Ectodermal cell (in vitro differentiated cells): ENCODE data around the gene MAPRE2.

Source experiments
- H3K27ac ChIP-seq: 2 replicates; pipeline ENCODE4 v1.7.0; 2013; ENCODE audit warnings: mild to moderate bottlenecking, low read depth, low read length; ENCODE audit not compliant: insufficient read depth, poor library complexity, severe bottlenecking
- H3K27me3 ChIP-seq: 2 replicates; pipeline ENCODE4 v1.7.0; 2013; ENCODE audit warnings: mild to moderate bottlenecking, low read length; ENCODE audit not compliant: insufficient read depth, control insufficient read depth, poor library complexity, severe bottlenecking
- H3K36me3 ChIP-seq: one replicate; pipeline ENCODE4 v1.7.0; 2013; ENCODE audit warnings: low read length; ENCODE audit not compliant: control insufficient read depth, insufficient read depth
- H3K4me1 ChIP-seq: one replicate; pipeline ENCODE4 v1.7.0; 2013; ENCODE audit warnings: low read length; ENCODE audit not compliant: control insufficient read depth, insufficient read depth
- H3K4me3 ChIP-seq: 2 replicates; pipeline ENCODE4 v1.7.0; 2013; ENCODE audit warnings: low read depth, low read length, control low read depth; ENCODE audit not compliant: insufficient read depth
- H3K9me3 ChIP-seq: 2 replicates; pipeline ENCODE4 v1.7.0; 2013; ENCODE audit warnings: mild to moderate bottlenecking, low read length, moderate library complexity; ENCODE audit not compliant: control insufficient read depth
- WGBS, 2 experiments: methylation state at CpG; one replicate each; pipeline ENCODE4 v1.1.7; 2013; ENCODE audit warnings: missing lambda C conversion rate in 2 of 2; 5-methylcytosine and 5-hydroxymethylcytosine counted together

The MAPRE2 gene

DNA sequence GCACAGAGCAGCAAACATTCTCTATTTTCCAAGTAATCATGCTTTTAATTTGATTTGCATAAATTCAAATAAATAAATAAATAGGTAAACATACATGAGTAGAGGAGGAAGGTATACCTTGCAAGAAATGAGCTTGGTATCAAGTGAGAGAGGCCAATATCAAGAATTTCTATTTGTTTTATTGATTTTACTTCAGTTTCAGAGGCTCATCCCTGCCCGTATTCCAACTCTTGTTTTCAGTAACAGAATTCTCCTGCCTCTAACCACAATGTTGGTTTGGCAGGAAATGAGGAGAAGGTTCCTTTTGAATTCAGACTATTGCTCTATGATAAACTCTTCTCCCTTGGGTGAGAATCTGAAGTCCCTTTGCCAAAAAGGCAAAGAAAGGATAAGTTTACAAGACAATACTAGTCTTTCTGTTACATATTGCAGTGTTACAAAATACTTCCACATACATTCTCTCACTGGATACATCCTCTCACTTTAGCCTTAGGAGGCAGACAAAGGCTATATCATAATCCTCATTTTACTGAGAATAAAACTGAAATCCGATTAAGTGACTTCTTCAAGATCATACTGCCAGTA, 131.3 kb downstream of the MAPRE2 start:
- Histone ChIP-seq H3K9me3 (no peaks in the 10 kb centered on the region), H3K27ac (no peak overlapping the region), H3K4me1 (no peaks in the 10 kb centered on the region), H3K4me3 (no peak overlapping the region), H3K36me3 (no peaks in the 10 kb centered on the region), H3K27me3 (no peaks in the 10 kb centered on the region)
- 90 to 95% methylated on average over 2 of the region's 2 CpGs for WGBS, 2 experiments

DNA sequence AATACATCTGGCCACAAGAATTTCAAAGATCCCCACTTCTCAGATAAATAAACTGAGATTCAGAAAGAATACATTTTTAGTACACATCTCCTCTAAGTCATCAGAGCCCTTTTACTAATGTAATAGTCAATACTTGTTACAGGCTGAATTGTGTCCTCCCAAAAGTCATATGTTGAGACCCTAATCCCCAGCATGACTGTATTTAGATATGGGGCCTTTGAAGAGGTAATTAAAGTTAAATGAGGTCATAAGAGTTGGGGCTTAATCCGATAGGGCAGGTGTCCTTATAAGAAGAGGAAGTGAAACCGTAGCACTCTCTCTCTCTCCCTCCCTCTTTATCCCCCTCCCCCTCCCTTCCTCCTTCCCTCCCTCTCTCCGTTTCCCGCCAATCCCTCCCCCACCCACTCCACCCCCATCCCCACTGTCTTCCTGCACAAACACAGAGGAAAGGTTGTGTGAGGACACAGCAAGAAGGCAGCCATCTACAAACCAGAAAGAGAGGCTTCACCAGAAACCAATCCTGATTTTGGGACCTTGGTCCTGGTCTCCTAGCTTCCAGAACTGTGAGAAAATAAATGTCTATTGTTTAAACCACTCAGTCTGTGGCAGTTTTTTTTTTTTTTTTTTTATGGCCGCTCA, 133.0 kb downstream of the MAPRE2 start:
- no peaks in the 10 kb centered on the region for H3K27me3 ChIP-seq

DNA sequence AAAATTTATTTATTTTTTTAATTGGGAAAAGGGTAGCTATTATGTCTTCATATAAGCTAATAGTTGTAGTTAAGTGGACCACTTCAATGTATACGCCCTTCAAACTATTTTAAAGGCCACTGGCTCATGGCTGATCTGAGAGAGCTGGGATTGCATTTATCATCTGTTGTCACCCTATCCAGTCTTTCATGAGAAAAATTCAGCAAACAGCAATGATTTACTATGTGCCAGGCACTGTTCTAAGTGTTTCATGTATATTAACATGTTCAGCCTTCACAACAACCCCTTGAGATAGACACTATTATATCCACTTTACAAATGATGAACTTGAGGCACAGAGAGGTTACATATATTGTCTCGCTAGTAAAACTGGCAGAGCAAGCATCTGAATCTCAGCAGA, 133.5 kb downstream of the MAPRE2 start:
- Histone ChIP-seq H3K27me3 (no peaks in the 10 kb centered on the region), H3K36me3 (no peaks in the 10 kb centered on the region), H3K9me3 (no peaks in the 10 kb centered on the region), H3K4me3 (no peak overlapping the region), H3K27ac (no peak overlapping the region), H3K4me1 (no peaks in the 10 kb centered on the region)
- 90 to 100% methylated on average over 2 of the region's 2 CpGs for WGBS, 2 experiments

More for the DNA sequence above, 133.0 kb downstream of the MAPRE2 start:
- H3K9me3 ChIP-seq = no peaks in the 10 kb centered on the region
- H3K36me3 ChIP-seq = no peaks in the 10 kb centered on the region
- H3K4me3 ChIP-seq = no peak overlapping the region
- no peak overlapping the region for H3K27ac ChIP-seq
- H3K4me1 ChIP-seq = no peaks in the 10 kb centered on the region
- 74 to 100% methylated on average over 1 to 2 of the region's 5 CpGs for WGBS, 2 experiments

DNA sequence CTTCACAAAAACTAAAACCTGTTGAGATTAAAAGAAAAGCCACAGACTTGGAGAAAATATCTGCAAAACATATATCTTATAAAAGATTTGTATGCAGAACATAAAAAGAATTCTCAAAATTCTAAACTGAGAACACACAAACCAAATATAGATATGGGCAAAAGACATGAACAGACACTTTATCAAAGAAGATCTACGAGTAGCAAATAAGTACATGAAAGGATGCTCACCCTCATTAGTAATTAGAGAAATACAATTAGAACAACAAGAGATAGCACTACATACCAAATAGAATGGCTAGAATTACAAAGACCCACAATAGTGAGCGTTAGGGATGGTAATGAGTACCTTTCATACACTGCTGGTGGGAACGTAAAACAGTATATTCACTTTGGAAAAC, 135.7 kb downstream of the MAPRE2 start:
- H3K9me3 ChIP-seq = no peaks in the 10 kb centered on the region
- H3K27ac ChIP-seq = no peak overlapping the region
- H3K27me3 ChIP-seq = no peaks in the 10 kb centered on the region
- WGBS, 2 experiments = 97% methylated on average over 3 of the region's 3 CpGs; no CpG with 5 or more reads in 1 of the 2 experiments
- no peaks in the 10 kb centered on the region for H3K4me1 ChIP-seq
- no peak overlapping the region for H3K4me3 ChIP-seq
- H3K36me3 ChIP-seq = no peaks in the 10 kb centered on the region

DNA sequence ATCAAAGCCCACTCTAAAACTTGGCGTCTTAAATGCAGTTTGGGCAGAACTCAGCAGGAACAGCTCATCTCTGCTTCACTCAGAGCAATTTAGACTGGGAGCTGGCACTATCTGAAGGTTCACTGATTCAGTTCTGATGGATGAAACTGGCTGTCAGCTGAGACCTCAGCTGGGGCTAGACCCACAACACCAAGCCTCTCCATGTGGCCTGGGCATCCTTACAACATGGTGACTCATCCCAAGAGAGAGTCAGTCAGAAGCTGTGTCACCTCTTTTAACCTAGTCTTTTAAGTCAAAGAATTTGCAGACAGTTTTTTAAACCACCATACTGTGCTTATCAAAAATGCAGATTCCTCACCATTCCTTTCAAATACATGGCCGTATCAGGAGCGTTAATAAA, 137.0 kb downstream of the MAPRE2 start:
- H3K27me3 ChIP-seq = no peaks in the 10 kb centered on the region
- no peaks in the 10 kb centered on the region for H3K9me3 ChIP-seq
- 90 to 95% methylated on average over 3 of the region's 3 CpGs for WGBS, 2 experiments
- no peaks in the 10 kb centered on the region for H3K36me3 ChIP-seq
- no peak overlapping the region for H3K4me3 ChIP-seq
- no peak overlapping the region for H3K27ac ChIP-seq
- no peaks in the 10 kb centered on the region for H3K4me1 ChIP-seq

DNA sequence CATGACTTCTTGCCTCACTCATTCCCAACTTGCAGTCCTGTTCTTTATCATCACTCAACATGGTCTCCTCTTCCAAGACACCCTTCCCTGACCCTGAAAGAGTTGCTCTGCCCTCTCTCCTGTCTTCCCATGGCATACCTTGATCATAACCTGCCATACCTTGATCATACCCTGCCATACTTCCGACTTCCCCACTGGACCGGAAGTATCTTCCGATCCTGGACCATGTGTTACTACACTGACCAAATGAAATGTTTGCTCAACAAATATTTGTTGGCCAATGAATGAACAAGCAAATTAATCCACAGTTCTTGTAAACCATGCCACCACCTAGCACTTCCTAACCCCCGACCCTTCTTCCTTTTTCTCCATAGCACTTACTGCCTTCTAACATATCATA, 138.7 kb downstream of the MAPRE2 start:
- Histone ChIP-seq H3K27me3 (no peaks in the 10 kb centered on the region), H3K36me3 (no peaks in the 10 kb centered on the region), H3K27ac (no peak overlapping the region), H3K4me1 (no peaks in the 10 kb centered on the region), H3K9me3 (no peaks in the 10 kb centered on the region), H3K4me3 (no peak overlapping the region)
- 90 to 98% methylated on average over 4 of the region's 4 CpGs for WGBS, 2 experiments

DNA sequence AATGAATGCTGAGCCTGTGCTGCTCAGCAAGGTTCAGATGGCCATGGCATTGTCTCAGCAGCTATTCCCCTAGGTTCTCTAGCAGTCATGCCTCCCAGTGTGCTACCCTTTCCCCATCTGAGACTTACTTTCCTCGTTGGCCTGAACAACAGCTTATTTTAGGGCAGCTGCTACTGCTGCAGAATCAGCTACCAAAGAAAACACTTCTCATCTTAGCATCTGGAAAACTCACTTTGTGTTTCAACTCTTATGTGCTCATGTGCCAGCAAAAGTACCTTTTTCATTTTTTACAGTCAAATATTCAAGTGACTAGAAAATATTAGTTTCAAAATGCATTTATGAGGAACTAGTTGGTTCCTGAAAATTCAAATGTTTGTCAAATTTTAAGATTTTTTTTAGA, 139.2 kb downstream of the MAPRE2 start:
- Histone ChIP-seq H3K27me3 (no peaks in the 10 kb centered on the region), H3K9me3 (no peaks in the 10 kb centered on the region), H3K36me3 (no peaks in the 10 kb centered on the region), H3K4me3 (no peak overlapping the region), H3K4me1 (no peaks in the 10 kb centered on the region), H3K27ac (no peak overlapping the region)
- 73 to 75% methylated on average over 1 of the region's 1 CpG for WGBS, 2 experiments

DNA sequence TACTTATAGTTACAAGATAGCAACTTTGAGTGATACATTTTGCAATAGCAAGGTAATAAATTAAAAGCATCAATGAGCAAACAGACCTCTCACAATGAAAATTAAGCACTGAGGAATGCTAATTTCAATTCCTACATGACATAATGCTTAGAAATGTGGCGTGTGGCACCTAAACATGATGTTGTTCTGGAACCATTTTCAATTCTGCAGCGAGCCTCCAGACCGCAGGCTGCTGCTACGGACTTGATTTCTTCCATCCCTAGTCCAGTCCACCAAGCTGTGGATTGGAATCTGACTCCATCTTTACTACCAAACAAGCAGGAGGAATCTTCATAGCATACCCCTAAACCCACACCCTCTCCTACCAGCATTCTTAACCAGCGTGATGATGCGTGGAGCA, 140.9 kb downstream of the MAPRE2 start:
- 94 to 96% methylated on average over 6 of the region's 6 CpGs for WGBS, 2 experiments
- H3K36me3 ChIP-seq = no peaks in the 10 kb centered on the region
- H3K27ac ChIP-seq = no peak overlapping the region
- H3K4me3 ChIP-seq = no peak overlapping the region
- H3K9me3 ChIP-seq = no peaks in the 10 kb centered on the region
- no peaks in the 10 kb centered on the region for H3K4me1 ChIP-seq
- H3K27me3 ChIP-seq = no peaks in the 10 kb centered on the region

DNA sequence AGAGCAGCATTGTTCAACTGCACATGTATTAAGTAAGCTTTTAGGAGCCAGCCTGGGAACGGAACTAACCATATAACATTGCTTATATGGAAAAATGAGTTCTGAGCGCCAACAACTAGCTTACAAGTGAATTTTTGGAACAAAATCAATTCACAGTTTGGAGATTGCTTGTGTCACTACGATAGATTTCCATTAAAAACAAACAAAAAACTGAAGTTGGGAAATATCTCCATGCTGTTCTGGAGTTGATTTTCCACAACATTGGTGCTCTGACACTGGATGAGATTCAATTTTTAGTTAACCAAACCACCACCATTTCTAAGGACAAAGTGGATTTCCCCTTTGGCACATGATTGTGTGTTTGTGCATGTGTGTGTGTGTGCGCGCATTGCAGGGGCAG, 142.7 kb downstream of the MAPRE2 start:
- no peak overlapping the region for H3K27ac ChIP-seq
- H3K27me3 ChIP-seq = no peaks in the 10 kb centered on the region
- H3K4me1 ChIP-seq = no peaks in the 10 kb centered on the region
- WGBS, 2 experiments = 98 to 100% methylated on average over 3 to 5 of the region's 5 CpGs
- no peak overlapping the region for H3K4me3 ChIP-seq
- no peaks in the 10 kb centered on the region for H3K36me3 ChIP-seq
- H3K9me3 ChIP-seq = no peaks in the 10 kb centered on the region

DNA sequence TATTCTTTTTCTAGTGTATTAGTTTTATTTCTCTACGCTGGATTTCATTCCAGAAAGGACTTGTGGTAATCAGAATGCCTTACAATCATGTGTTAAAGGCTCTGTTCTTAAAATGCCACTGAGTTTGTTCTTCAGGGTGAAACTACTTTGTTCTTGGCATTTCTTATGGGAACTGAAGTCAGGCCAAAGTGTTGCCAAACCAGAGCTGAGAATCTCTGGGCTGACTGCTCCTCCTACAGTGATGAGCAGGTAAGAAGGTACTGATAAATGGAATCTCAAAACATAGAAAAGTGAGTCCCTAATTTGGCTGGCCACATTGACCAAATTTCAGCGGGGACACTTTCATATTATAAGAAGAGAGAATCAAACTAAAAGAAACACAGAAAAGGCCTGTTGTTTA, 144.6 kb downstream of the MAPRE2 start:
- no peaks in the 10 kb centered on the region for H3K4me1 ChIP-seq
- no peaks in the 10 kb centered on the region for H3K9me3 ChIP-seq
- H3K36me3 ChIP-seq = no peaks in the 10 kb centered on the region
- no peak overlapping the region for H3K4me3 ChIP-seq
- whole genome bisulfite sequencing, 2 experiments = 92 to 100% methylated on average over 1 to 2 of the region's 2 CpGs
- H3K27ac ChIP-seq = no peak overlapping the region
- no peaks in the 10 kb centered on the region for H3K27me3 ChIP-seq
